Neural progenitor cell (in vitro differentiated cells): ENCODE results near the gene P2RX1. TPM values are rescaled to one million over a fixed set of nuclear protein-coding genes. Genes with fewer than 3 reads are reported as not detected.
A peak's percentile ranks its signal among the peaks of the same experiment; 100 is the strongest.

Source experiments
- DNase-seq: peaks from one replicate; pipeline ENCODE4 v3.0.0-alpha.2; 2016; ENCODE audit warnings: low spot score
- H2AFZ ChIP-seq: fragments of 200-600 bp; sonication (generic); replicated peaks from 2 replicates; pipeline ENCODE4 v1.6.1; 2016; ENCODE audit warnings: antibody characterized with exemption
- H3F3A ChIP-seq: fragments of 200-600 bp; sonication (generic); 2 replicates; pipeline ENCODE4 v1.6.1; 2016; ENCODE audit warnings: antibody characterized with exemption, low read depth
- H3K27ac ChIP-seq: fragments of 200-600 bp; sonication (generic); 2 replicates; pipeline ENCODE4 v1.5.1; 2016; ENCODE audit warnings: mild to moderate bottlenecking
- H3K27me3 ChIP-seq: fragments of 200-600 bp; sonication (generic); 2 replicates; pipeline ENCODE4 v1.6.1; 2016; ENCODE audit warnings: mild to moderate bottlenecking, moderate library complexity
- H3K36me3 ChIP-seq: fragments of 200-600 bp; sonication (generic); 2 replicates; pipeline ENCODE4 v1.5.1; 2016
- H3K4me1 ChIP-seq: fragments of 200-600 bp; sonication (generic); 2 replicates; pipeline ENCODE4 v1.6.1; 2016; ENCODE audit warnings: mixed run types
- H3K4me2 ChIP-seq: fragments of 200-600 bp; sonication (generic); 2 replicates; pipeline ENCODE4 v1.6.1; 2016
- H3K4me3 ChIP-seq: fragments of 200-600 bp; sonication (generic); 2 replicates; pipeline ENCODE4 v1.5.1; 2016
- H3K79me2 ChIP-seq: fragments of 200-600 bp; sonication (generic); 2 replicates; pipeline ENCODE4 v1.6.1; 2016; ENCODE audit warnings: low read depth
- H3K9ac ChIP-seq: fragments of 200-600 bp; sonication (generic); 2 replicates; pipeline ENCODE4 v1.6.1; 2016
- H3K9me3 ChIP-seq: fragments of 200-600 bp; sonication (generic); 2 replicates; pipeline ENCODE4 v1.5.1; 2016; ENCODE audit warnings: low read depth
- H4K20me1 ChIP-seq: fragments of 200-600 bp; sonication (generic); 2 replicates; pipeline ENCODE4 v1.6.1; 2016; ENCODE audit warnings: low read depth
- H3K27ac Mint-ChIP-seq: 3 replicates; pipeline ENCODE4 v1.8.0; 2021; ENCODE audit warnings: mixed read lengths
- H3K27me3 Mint-ChIP-seq: 2 replicates; pipeline ENCODE4 v1.8.0; 2022; ENCODE audit warnings: low read depth, mild to moderate bottlenecking, inconsistent platforms, moderate library complexity, mixed read lengths; ENCODE audit not compliant: insufficient read depth
- H3K36me3 Mint-ChIP-seq: 3 replicates; pipeline ENCODE4 v1.8.0; 2021; ENCODE audit warnings: mixed read lengths
- H3K4me1 Mint-ChIP-seq: 3 replicates; pipeline ENCODE4 v1.8.0; 2021; ENCODE audit warnings: mixed read lengths
- H3K4me3 Mint-ChIP-seq: 3 replicates; pipeline ENCODE4 v1.8.0; 2021; ENCODE audit warnings: mild to moderate bottlenecking, moderate library complexity, mixed read lengths
- H3K9me3 Mint-ChIP-seq: 3 replicates; pipeline ENCODE4 v1.8.0; 2020; ENCODE audit warnings: mixed read lengths
- CTCF ChIP-seq: fragments of 200-600 bp; sonication (generic); IDR thresholded peaks from 2 replicates; pipeline ENCODE4 v1.5.1; 2017; ENCODE audit warnings: antibody characterized with exemption, mild to moderate bottlenecking
- EZH2 ChIP-seq: fragments of 200-600 bp; sonication (generic); IDR thresholded peaks from 2 replicates; pipeline ENCODE4 v1.6.1; 2017; ENCODE audit warnings: antibody characterized with exemption, mild to moderate bottlenecking, moderate library complexity
- EZH2phosphoT487 ChIP-seq: fragments of 200-600 bp; sonication (generic); IDR thresholded peaks from 2 replicates; pipeline ENCODE4 v1.6.1; 2017; ENCODE audit warnings: antibody characterized with exemption
- total RNA-seq: library from RNA; depleted of rRNA; stranded (reverse); fragments of >200 nt; gene quantifications from 2 replicates; pipeline ENCODE4 v1.2.3, GENCODE V29; 2015; ENCODE audit warnings: low replicate concordance

The P2RX1 gene
- total RNA-seq, 1 donor from 2014 or later = not detected

GRCh38 chr17:3897731-3898130, 18.5 kb downstream of the P2RX1 start:
- H2AFZ ChIP-seq = no peak overlapping the region
- Mint-ChIP-seq H3K4me1 (peaks cover 22% of the 10 kb centered on the region), H3K4me3 (no peak overlapping the region), H3K36me3 (no peaks in the 10 kb centered on the region), H3K27ac (no peak overlapping the region), H3K27me3 (peaks cover 4% of the 10 kb centered on the region), H3K9me3 (no peaks in the 10 kb centered on the region)
- H3F3A ChIP-seq = no peaks in the 10 kb centered on the region
- no peaks in the 10 kb centered on the region for H3K9me3 ChIP-seq
- H3K36me3 ChIP-seq = no peaks in the 10 kb centered on the region
- no peaks in the 10 kb centered on the region for H3K79me2 ChIP-seq
- H3K27me3 ChIP-seq = peaks cover 3% of the 10 kb centered on the region
- H3K4me2 ChIP-seq = no peak overlapping the region
- no peak for TF ChIP-seq EZH2phosphoT487
- TF ChIP-seq CTCF = no peak
- TF ChIP-seq EZH2 = no peak
- no peak for DNase-seq
- H3K27ac ChIP-seq = no peak overlapping the region
- H3K4me1 ChIP-seq = peaks cover 4% of the 10 kb centered on the region
- no peaks in the 10 kb centered on the region for H4K20me1 ChIP-seq
- no peak overlapping the region for H3K4me3 ChIP-seq
- no peak overlapping the region for H3K9ac ChIP-seq

DNA sequence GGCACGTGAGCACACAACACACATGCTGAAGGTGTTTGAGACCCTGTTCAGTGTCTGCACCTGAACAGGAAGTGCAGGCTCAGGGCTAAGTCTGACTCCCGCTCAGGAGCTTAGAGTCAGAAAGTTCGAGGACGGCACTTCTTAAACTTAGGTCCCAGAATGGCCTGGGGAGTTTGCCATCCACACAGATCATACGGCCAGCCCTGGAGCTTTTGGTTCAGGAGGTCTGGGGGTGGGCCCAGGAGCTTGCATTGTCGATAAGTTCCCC, 19.4 kb downstream of the P2RX1 start:
- Histone ChIP-seq H2AFZ (no peak overlapping the region), H3K9me3 (no peaks in the 10 kb centered on the region), H3K9ac (no peak overlapping the region), H3K4me3 (no peak overlapping the region), H3K36me3 (no peaks in the 10 kb centered on the region), H4K20me1 (peaks cover 5% of the 10 kb centered on the region), H3K27ac (no peak overlapping the region), H3K4me2 (no peak overlapping the region), H3K79me2 (no peaks in the 10 kb centered on the region), H3K4me1 (peaks cover 7% of the 10 kb centered on the region), H3F3A (peaks cover 3% of the 10 kb centered on the region), H3K27me3 (peaks cover 10% of the 10 kb centered on the region)
- Mint-ChIP-seq H3K4me1 (peaks cover 22% of the 10 kb centered on the region), H3K4me3 (no peak overlapping the region), H3K27ac (peak overlapping the region; percentile 16), H3K36me3 (no peaks in the 10 kb centered on the region), H3K9me3 (no peaks in the 10 kb centered on the region), H3K27me3 (peaks cover 4% of the 10 kb centered on the region)
- TF ChIP-seq EZH2 = no peak
- no peak for TF ChIP-seq EZH2phosphoT487
- no peak for TF ChIP-seq CTCF
- DNase-seq = no peak

- peaks cover 12% of the 10 kb centered on the region for H3K4me1 ChIP-seq
- no peaks in the 10 kb centered on the region for H3K9me3 ChIP-seq
- Mint-ChIP-seq H3K27me3 (peaks cover 5% of the 10 kb centered on the region), H3K4me3 (no peak overlapping the region), H3K4me1 (peaks cover 28% of the 10 kb centered on the region), H3K9me3 (no peaks in the 10 kb centered on the region), H3K36me3 (no peaks in the 10 kb centered on the region), H3K27ac (peak overlapping the region; percentile 16)
- H3K9ac ChIP-seq = no peak overlapping the region
- H3K4me3 ChIP-seq = no peak overlapping the region
- peaks cover 11% of the 10 kb centered on the region for H4K20me1 ChIP-seq
- TF ChIP-seq EZH2phosphoT487 (no peak), EZH2 (no peak), CTCF (no peak)
- no peaks in the 10 kb centered on the region for H3K36me3 ChIP-seq
- H3K79me2 ChIP-seq = no peaks in the 10 kb centered on the region
- no peak overlapping the region for H3K27ac ChIP-seq
- no peak overlapping the region for H2AFZ ChIP-seq
- peaks cover 14% of the 10 kb centered on the region for H3K27me3 ChIP-seq
- no peak overlapping the region for H3K4me2 ChIP-seq
- H3F3A ChIP-seq = peaks cover 9% of the 10 kb centered on the region
- DNase-seq = no peak
These were observed 19.9 kb downstream of the P2RX1 start for GRCh38 chr17:3896108-3896967.
